ENCODE data around the gene CCNJL. TPM values are rescaled to one million over a fixed set of nuclear protein-coding genes. Genes with fewer than 3 reads are reported as not detected.

Gene CCNJL
- total RNA-seq, 1 donor, result 0.86 TPM

- peak; percentile 43 for DNase-seq (ENCODE audit: low read depth)
- no peak overlapping the region for H3K4me3 ChIP-seq (ENCODE audit: low read depth, low read length)
- TF ChIP-seq, protein P1, sequence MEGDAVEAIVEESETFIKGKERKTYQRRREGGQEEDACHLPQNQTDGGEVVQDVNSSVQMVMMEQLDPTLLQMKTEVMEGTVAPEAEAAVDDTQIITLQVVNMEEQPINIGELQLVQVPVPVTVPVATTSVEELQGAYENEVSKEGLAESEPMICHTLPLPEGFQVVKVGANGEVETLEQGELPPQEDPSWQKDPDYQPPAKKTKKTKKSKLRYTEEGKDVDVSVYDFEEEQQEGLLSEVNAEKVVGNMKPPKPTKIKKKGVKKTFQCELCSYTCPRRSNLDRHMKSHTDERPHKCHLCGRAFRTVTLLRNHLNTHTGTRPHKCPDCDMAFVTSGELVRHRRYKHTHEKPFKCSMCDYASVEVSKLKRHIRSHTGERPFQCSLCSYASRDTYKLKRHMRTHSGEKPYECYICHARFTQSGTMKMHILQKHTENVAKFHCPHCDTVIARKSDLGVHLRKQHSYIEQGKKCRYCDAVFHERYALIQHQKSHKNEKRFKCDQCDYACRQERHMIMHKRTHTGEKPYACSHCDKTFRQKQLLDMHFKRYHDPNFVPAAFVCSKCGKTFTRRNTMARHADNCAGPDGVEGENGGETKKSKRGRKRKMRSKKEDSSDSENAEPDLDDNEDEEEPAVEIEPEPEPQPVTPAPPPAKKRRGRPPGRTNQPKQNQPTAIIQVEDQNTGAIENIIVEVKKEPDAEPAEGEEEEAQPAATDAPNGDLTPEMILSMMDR (IDR thresholded peaks at IDR 0.05; ENCODE audit: insufficient read depth, low read depth, low read length), result no peak
Observed at GRCh38 chr5:160333721-160334120, 21.4 kb upstream of the CCNJL start.

GRCh38 chr5:160330212-160330611 lies 17.8 kb upstream of the CCNJL start:
- no peak overlapping the region for H3K4me3 ChIP-seq (ENCODE audit: low read depth, low read length)
- TF ChIP-seq, protein P1 (IDR thresholded peaks at IDR 0.05; ENCODE audit: insufficient read depth, low read depth, low read length), result no peak
- no peak for DNase-seq (ENCODE audit: low read depth)

- no peak for DNase-seq (ENCODE audit: low read depth)
- H3K4me3 ChIP-seq (ENCODE audit: low read depth, low read length), result no peak overlapping the region
- TF ChIP-seq, protein P1 (IDR thresholded peaks at IDR 0.05; ENCODE audit: insufficient read depth, low read depth, low read length), result no peak
Observed at GRCh38 chr5:160327818-160328217, 15.5 kb upstream of the CCNJL start.

DNA sequence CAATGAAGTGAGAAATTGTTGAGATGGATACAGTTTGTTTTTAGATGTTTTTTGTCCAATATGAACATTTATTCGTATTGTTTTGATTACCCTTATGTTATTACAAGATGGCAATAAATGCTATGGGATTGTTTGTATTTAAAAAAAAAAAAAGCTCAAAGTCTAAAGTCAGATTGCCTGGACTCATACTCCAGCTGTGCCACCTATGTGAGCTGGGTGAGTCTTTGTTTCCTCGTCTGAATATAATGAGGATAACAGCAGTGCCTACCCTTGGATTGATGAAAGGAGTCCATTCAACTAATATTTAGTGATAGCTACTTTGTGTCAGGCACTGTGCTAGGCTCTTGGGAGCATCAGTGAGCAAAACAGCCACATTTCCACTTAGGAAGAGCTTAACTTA lies 14.6 kb upstream of the CCNJL start:
- no peak overlapping the region for H3K4me3 ChIP-seq (ENCODE audit: low read depth, low read length)
- TF ChIP-seq, protein P1 (IDR thresholded peaks at IDR 0.05; ENCODE audit: insufficient read depth, low read depth, low read length), result no peak
- DNase-seq (ENCODE audit: low read depth), result no peak

DNA sequence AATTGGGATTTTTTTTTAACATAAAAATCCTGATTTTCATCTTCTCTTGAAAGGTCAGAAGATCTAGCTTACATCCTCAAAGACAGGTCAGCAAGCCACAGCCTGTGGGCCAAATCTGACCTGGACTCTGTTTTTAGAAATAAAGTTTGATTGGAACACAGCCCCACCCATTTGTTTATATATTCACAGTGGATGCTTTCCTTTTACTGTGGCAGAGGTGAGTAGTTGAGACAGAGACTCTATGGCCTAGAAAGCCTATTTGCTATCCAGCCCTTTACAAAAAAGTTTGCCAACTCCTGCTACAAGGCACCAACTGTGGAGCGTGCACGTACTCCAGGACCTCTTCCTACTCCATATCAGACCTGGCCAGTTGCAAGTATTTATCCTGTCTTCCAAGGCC lies 13.4 kb upstream of the CCNJL start:
- H3K4me3 ChIP-seq (ENCODE audit: low read depth, low read length), result no peak overlapping the region
- TF ChIP-seq, protein P1 (IDR thresholded peaks at IDR 0.05; ENCODE audit: insufficient read depth, low read depth, low read length), result no peak

GRCh38 chr5:160324886-160325285 lies 12.5 kb upstream of the CCNJL start:
- no peak overlapping the region for H3K4me3 ChIP-seq (ENCODE audit: low read depth, low read length)
- no peak for DNase-seq (ENCODE audit: low read depth)
- TF ChIP-seq, protein P1 (IDR thresholded peaks at IDR 0.05; ENCODE audit: insufficient read depth, low read depth, low read length), result no peak

More for the DNA sequence above, 13.4 kb upstream of the CCNJL start:
- DNase-seq (ENCODE audit: low read depth), result no peak

DNA sequence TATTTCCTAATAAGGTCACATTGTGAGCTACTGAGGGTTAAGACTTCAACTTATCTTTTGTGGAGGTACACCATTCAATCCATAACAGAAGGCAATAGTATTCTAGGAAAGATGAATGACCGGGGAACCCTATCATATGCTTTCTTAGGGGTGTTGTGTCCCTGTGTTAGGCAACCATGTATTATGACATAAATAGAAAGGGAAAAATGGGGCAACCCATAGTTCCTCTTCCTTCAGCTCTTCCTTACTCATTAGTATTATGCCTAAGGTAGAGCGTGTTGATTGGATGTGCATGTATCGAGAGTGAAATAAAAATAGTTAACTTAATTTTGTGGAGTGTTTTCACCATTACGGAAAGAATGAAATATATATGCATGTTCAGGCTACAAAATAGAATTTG lies 6.0 kb upstream of the CCNJL start:
- TF ChIP-seq, protein P1 (IDR thresholded peaks at IDR 0.05; ENCODE audit: insufficient read depth, low read depth, low read length), result no peak
- no peak overlapping the region for H3K4me3 ChIP-seq (ENCODE audit: low read depth, low read length)
- DNase-seq (ENCODE audit: low read depth), result no peak
